Fibroblast of skin of back (primary cell): ENCODE data around the gene PEBP1.

Source experiments
- DNase-seq: peaks from one replicate; pipeline ENCODE4 v3.0.0-alpha.2; 2013

PEBP1 gene

DNA sequence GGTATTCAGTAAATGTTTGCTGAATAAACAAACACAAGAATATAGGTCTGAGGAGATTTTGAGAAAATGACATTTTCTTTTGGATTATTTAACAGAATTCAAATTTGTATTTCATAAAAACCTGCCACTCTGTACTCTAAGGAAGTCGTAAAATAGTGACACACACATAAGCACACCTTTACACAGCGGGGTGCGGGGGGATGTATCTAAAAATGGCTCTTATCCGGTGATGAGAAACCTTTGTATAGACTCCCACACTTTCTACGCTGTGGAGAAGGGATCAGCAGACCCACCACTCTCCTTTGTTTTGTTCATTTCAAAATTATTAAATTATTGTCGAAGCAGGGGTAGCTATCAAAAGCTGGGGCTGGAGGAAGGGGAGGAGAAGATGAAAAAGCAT lies 58.0 kb downstream of the PEBP1 start:
- DNase-seq: no peak
